Tibial nerve (tissue), 4 donors: ENCODE measurements around the gene NUDC. TPM values are rescaled to one million over a fixed set of nuclear protein-coding genes. Genes with fewer than 3 reads are reported as not detected.

Source experiments
- DNase-seq, 2 donors: peaks; one replicate each; pipeline ENCODE4 v3.0.0-alpha.2; 2019; ENCODE audit warnings: low spot score in 2 of 2
- H3K27ac ChIP-seq, 4 donors: fragments of 200-600 bp; sonication (generic) in 3 of 4; one replicate each; pipeline ENCODE4 v1.5.1; 2017 to 2019; ENCODE audit warnings: mild to moderate bottlenecking in 1 of 4
- H3K27me3 ChIP-seq, 2 donors: fragments of 200-600 bp; sonication (generic) in 1 of 2; one replicate each; pipeline versions ENCODE4 v1.5.1 to v1.6.0; 2017 to 2019
- H3K36me3 ChIP-seq, 3 donors: fragments of 200-600 bp; sonication (generic); one replicate each; pipeline ENCODE4 v1.5.1; 2018 to 2019
- H3K4me1 ChIP-seq, 4 donors: fragments of 200-600 bp; sonication (generic) in 3 of 4; one replicate each; pipeline ENCODE4 v1.5.1; 2017 to 2019
- H3K4me3 ChIP-seq, 4 donors: fragments of 200-600 bp; sonication (generic) in 3 of 4; one replicate each; pipeline ENCODE4 v1.5.1; 2017 to 2019; ENCODE audit warnings: mild to moderate bottlenecking in 1 of 4, moderate library complexity in 1 of 4
- H3K9me3 ChIP-seq, 4 donors: fragments of 200-600 bp; sonication (generic) in 3 of 4; one replicate each; pipeline ENCODE4 v1.5.1; 2017 to 2019
- EP300 ChIP-seq, 2 donors: sonication (generic); formaldehyde crosslinking; IDR thresholded peaks; one replicate each; pipeline ENCODE4 v1.6.1; 2017; ENCODE audit warnings: antibody characterized with exemption in 2 of 2, mild to moderate bottlenecking in 1 of 2
- POLR2A ChIP-seq, 2 donors: fragments of 450-650 bp; IDR thresholded peaks; one replicate each; pipeline ENCODE4 v1.6.1; 2017; ENCODE audit warnings: antibody characterized with exemption in 2 of 2, mild to moderate bottlenecking in 2 of 2, moderate library complexity in 2 of 2
- WGBS, 2 donors: methylation state at CpG; one replicate each; pipeline ENCODE4 v1.1.5; 2018; 5-methylcytosine and 5-hydroxymethylcytosine counted together
- total RNA-seq, 4 donors: library from RNA; depleted of rRNA; stranded (reverse); fragments of >200 nt; gene quantifications; one replicate each; pipeline ENCODE4 v1.1.0, GENCODE V29; 2016
- TF ChIP-seq, protein P1 (sequence below), 5 experiments: fragments of 200-600 bp in 3 of 5; fragments of 450-650 bp in 2 of 5; sonication (generic) in 3 of 5; IDR thresholded peaks; one replicate each; pipeline ENCODE4 v1.5.1; 2016 to 2019; ENCODE audit warnings: antibody characterized with exemption in 5 of 5, mild to moderate bottlenecking in 3 of 5, moderate library complexity in 2 of 5

Gene NUDC
- total RNA-seq, 4 donors from 2014 or later: 47.9 to 60.9 (median 57.0) TPM

GRCh38 chr1:26949266-26949925, 27.9 kb downstream of the NUDC start:
- no peak overlapping the region for H3K27ac ChIP-seq
- H3K27me3 ChIP-seq: no peaks in the 10 kb centered on the region
- H3K4me3 ChIP-seq: no peak overlapping the region
- peaks cover 8 to 42% (median 15%) of the 10 kb centered on the region in 3 donors for H3K36me3 ChIP-seq
- DNase-seq: no peak
- 62 to 65% methylated on average over 1 of the region's 1 CpG for WGBS, 2 donors
- H3K9me3 ChIP-seq: no peaks in the 10 kb centered on the region
- no peak for TF ChIP-seq EP300 (IDR thresholded peaks at IDR 0.05)
- TF ChIP-seq POLR2A (IDR thresholded peaks at IDR 0.05): no peak
- TF ChIP-seq, protein P1, sequence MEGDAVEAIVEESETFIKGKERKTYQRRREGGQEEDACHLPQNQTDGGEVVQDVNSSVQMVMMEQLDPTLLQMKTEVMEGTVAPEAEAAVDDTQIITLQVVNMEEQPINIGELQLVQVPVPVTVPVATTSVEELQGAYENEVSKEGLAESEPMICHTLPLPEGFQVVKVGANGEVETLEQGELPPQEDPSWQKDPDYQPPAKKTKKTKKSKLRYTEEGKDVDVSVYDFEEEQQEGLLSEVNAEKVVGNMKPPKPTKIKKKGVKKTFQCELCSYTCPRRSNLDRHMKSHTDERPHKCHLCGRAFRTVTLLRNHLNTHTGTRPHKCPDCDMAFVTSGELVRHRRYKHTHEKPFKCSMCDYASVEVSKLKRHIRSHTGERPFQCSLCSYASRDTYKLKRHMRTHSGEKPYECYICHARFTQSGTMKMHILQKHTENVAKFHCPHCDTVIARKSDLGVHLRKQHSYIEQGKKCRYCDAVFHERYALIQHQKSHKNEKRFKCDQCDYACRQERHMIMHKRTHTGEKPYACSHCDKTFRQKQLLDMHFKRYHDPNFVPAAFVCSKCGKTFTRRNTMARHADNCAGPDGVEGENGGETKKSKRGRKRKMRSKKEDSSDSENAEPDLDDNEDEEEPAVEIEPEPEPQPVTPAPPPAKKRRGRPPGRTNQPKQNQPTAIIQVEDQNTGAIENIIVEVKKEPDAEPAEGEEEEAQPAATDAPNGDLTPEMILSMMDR (IDR thresholded peaks at IDR 0.05): no peak
- H3K4me1 ChIP-seq: no peaks in the 10 kb centered on the region

GRCh38 chr1:26949926-26950319, 28.4 kb downstream of the NUDC start:
- TF ChIP-seq, protein P1 (IDR thresholded peaks at IDR 0.05): no peak
- TF ChIP-seq EP300 (IDR thresholded peaks at IDR 0.05): no peak
- no peak for TF ChIP-seq POLR2A (IDR thresholded peaks at IDR 0.05)

DNA sequence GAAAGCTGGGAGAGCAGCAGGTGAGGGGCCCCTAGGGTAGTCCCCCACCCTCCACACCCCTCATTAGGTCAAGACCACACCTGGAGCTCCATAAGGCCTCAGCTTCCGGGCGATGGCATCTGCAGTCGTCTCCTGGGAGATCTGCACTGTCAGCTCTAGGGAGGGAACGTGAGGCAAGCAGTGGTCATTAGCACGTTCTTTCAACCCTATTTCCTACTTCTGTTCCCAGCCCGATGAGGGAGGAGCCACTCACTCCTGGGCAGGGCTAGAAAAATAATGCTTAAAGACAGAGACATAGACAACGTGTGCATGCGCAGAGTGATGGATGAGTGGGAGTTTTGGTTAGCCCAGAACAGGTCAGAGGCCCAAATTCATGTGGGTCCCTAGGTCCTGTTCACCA, 29.1 kb downstream of the NUDC start:
- H3K9me3 ChIP-seq: peaks cover 0 to 4% (median 0%) of the 10 kb centered on the region in 4 donors
- no peaks in the 10 kb centered on the region for H3K27me3 ChIP-seq
- H3K27ac ChIP-seq: no peak overlapping the region
- WGBS, 2 donors: 50 to 68% methylated on average over 8 of the region's 8 CpGs
- H3K4me1 ChIP-seq: no peaks in the 10 kb centered on the region
- TF ChIP-seq EP300 (IDR thresholded peaks at IDR 0.05) (no peak), POLR2A (IDR thresholded peaks at IDR 0.05) (no peak)
- TF ChIP-seq, protein P1 (IDR thresholded peaks at IDR 0.05): no peak
- H3K4me3 ChIP-seq: no peak overlapping the region
- H3K36me3 ChIP-seq: peaks cover 2 to 32% (median 9%) of the 10 kb centered on the region in 3 donors
- no peak for DNase-seq

More at GRCh38 chr1:26949926-26950319, 28.4 kb downstream of the NUDC start:
- H3K9me3 ChIP-seq: no peaks in the 10 kb centered on the region
- 66 to 78% methylated on average over 3 of the region's 3 CpGs for WGBS, 2 donors
- H3K27me3 ChIP-seq: no peaks in the 10 kb centered on the region
- no peak overlapping the region for H3K27ac ChIP-seq
- H3K36me3 ChIP-seq: peaks cover 6 to 36% (median 15%) of the 10 kb centered on the region in 3 donors
- H3K4me3 ChIP-seq: no peak overlapping the region
- no peaks in the 10 kb centered on the region for H3K4me1 ChIP-seq
- DNase-seq: no peak

- peaks cover 0 to 10% (median 0%) of the 10 kb centered on the region in 4 donors for H3K9me3 ChIP-seq
- TF ChIP-seq, protein P1 (IDR thresholded peaks at IDR 0.05): no peak
- TF ChIP-seq POLR2A (IDR thresholded peaks at IDR 0.05): no peak
- no peak for DNase-seq
- no peaks in the 10 kb centered on the region for H3K4me1 ChIP-seq
- peaks cover 0 to 32% (median 3%) of the 10 kb centered on the region in 3 donors for H3K36me3 ChIP-seq
- H3K4me3 ChIP-seq: no peak overlapping the region
- no peaks in the 10 kb centered on the region for H3K27me3 ChIP-seq
- 93 to 95% methylated on average over 14 of the region's 14 CpGs for WGBS, 2 donors
- H3K27ac ChIP-seq: no peak overlapping the region
These were observed 29.7 kb downstream of the NUDC start for GRCh38 chr1:26951216-26951615.

DNA sequence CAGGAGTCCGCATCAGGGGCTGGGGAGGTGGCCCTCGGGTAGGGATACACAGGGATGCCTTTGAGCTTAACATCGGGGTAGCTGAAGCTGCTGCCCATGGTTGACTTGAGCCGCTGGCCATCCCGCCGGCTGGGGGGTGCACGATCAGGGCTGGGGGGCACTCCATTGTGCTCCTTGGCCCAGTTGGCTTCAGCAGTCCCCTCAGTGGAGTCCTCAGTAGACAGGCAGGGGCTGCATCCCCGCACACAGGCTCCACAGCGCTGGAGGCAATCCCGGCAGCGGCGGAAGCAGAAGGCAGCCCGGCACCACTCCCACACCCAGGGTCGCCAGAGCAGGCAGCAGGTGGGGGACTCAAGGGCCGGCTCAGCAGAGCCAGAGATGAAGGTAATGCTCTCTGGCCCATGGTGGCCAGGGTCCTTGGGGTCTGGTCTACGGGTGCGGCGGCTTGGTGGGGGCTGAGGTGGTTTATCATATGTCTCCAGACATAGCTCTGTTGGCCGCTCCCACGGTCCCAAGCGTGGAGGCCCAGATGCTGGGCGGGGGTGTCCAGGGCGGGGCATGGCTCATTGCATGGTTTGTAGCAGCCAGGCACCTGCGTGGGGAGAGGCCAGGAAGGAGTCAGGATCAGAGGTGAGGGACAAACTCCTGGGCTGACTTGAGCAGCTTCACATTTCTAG, 30.4 kb downstream of the NUDC start:
- DNase-seq: no peak
- WGBS, 2 donors: 86 to 90% methylated on average over 23 to 24 of the region's 24 CpGs
- peaks cover 0 to 18% (median 0%) of the 10 kb centered on the region in 4 donors for H3K9me3 ChIP-seq
- H3K27ac ChIP-seq: no peak overlapping the region
- no peak overlapping the region for H3K4me3 ChIP-seq
- TF ChIP-seq POLR2A (IDR thresholded peaks at IDR 0.05) (no peak), EP300 (IDR thresholded peaks at IDR 0.05) (no peak)
- TF ChIP-seq, protein P1 (IDR thresholded peaks at IDR 0.05): no peak
- H3K4me1 ChIP-seq: no peaks in the 10 kb centered on the region
- peaks cover 0 to 25% (median 0%) of the 10 kb centered on the region in 3 donors for H3K36me3 ChIP-seq
- peaks cover 0 to under 1% of the 10 kb centered on the region in 2 donors for H3K27me3 ChIP-seq
